Parathyroid adenoma (tissue), 2 donors: ENCODE results near the gene CTU2.

Experiments
- H2AFZ ChIP-seq: fragments of 300-600 bp; sonication (generic); one replicate; pipeline ENCODE4 v1.7.0; 2017; ENCODE audit warnings: antibody characterized with exemption, mild to moderate bottlenecking
- H3K27ac ChIP-seq: fragments of 300-600 bp; sonication (generic); one replicate; pipeline ENCODE4 v1.7.0; 2017
- H3K27me3 ChIP-seq: fragments of 300-600 bp; sonication (generic); one replicate; pipeline ENCODE4 v1.7.0; 2017; ENCODE audit warnings: low read length; ENCODE audit not compliant: control insufficient read depth, insufficient read depth
- H3K36me3 ChIP-seq: fragments of 300-600 bp; sonication (generic); one replicate; pipeline ENCODE4 v1.7.0; 2017; ENCODE audit warnings: low read length; ENCODE audit not compliant: control insufficient read depth, insufficient read depth
- H3K4me1 ChIP-seq: fragments of 300-600 bp; sonication (generic); one replicate; pipeline ENCODE4 v1.7.0; 2017; ENCODE audit warnings: control low read depth
- H3K4me2 ChIP-seq: fragments of 300-600 bp; sonication (generic); one replicate; pipeline ENCODE4 v1.7.0; 2017; ENCODE audit warnings: low read length
- H3K4me3 ChIP-seq: fragments of 300-600 bp; sonication (generic); one replicate; pipeline ENCODE4 v1.7.0; 2017; ENCODE audit warnings: low read depth, low read length
- H3K79me2 ChIP-seq: fragments of 300-600 bp; sonication (generic); one replicate; pipeline ENCODE4 v1.7.0; 2017; ENCODE audit warnings: control low read depth
- H3K9ac ChIP-seq: fragments of 300-600 bp; sonication (generic); one replicate; pipeline ENCODE4 v1.7.0; 2017; ENCODE audit warnings: mild to moderate bottlenecking
- H3K9me3 ChIP-seq: fragments of 300-600 bp; sonication (generic); one replicate; pipeline ENCODE4 v1.7.0; 2017; ENCODE audit warnings: low read length; ENCODE audit not compliant: control insufficient read depth
- CTCF ChIP-seq: fragments of 300-600 bp; sonication (generic); IDR thresholded peaks from one replicate; pipeline ENCODE4 v1.7.0; 2017; ENCODE audit warnings: antibody characterized with exemption, mild to moderate bottlenecking
- donor health status: primary hyperparathyroidism.

The CTU2 gene

GRCh38 chr16:88739977-88740726 lies 33.8 kb downstream of the CTU2 start:
- no peak for TF ChIP-seq CTCF
- H3K9me3 ChIP-seq = no peaks in the 10 kb centered on the region
- H3K27me3 ChIP-seq = no peaks in the 10 kb centered on the region
- H3K4me3 ChIP-seq = no peak overlapping the region
- no peak overlapping the region for H3K9ac ChIP-seq
- H3K4me2 ChIP-seq = no peak overlapping the region
- H3K79me2 ChIP-seq = no peaks in the 10 kb centered on the region
- no peaks in the 10 kb centered on the region for H3K36me3 ChIP-seq
- no peak overlapping the region for H3K27ac ChIP-seq
- H2AFZ ChIP-seq = no peak overlapping the region
- H3K4me1 ChIP-seq = peaks cover 20% of the 10 kb centered on the region

GRCh38 chr16:88740727-88741055 lies 34.4 kb downstream of the CTU2 start:
- H3K4me1 ChIP-seq = peaks cover 20% of the 10 kb centered on the region
- no peak for TF ChIP-seq CTCF

GRCh38 chr16:88741368-88741767 lies 35.1 kb downstream of the CTU2 start:
- Histone ChIP-seq H3K79me2 (no peaks in the 10 kb centered on the region), H3K9me3 (no peaks in the 10 kb centered on the region), H3K27ac (no peak overlapping the region), H3K4me1 (peaks cover 20% of the 10 kb centered on the region), H3K36me3 (no peaks in the 10 kb centered on the region), H2AFZ (no peak overlapping the region), H3K4me2 (no peak overlapping the region), H3K9ac (no peak overlapping the region), H3K4me3 (no peak overlapping the region), H3K27me3 (no peaks in the 10 kb centered on the region)
- TF ChIP-seq CTCF = no peak

More at GRCh38 chr16:88740727-88741055, 34.4 kb downstream of the CTU2 start:
- H3K79me2 ChIP-seq = no peaks in the 10 kb centered on the region
- no peaks in the 10 kb centered on the region for H3K27me3 ChIP-seq
- no peak overlapping the region for H3K4me2 ChIP-seq
- H3K27ac ChIP-seq = no peak overlapping the region
- H2AFZ ChIP-seq = no peak overlapping the region
- H3K4me3 ChIP-seq = no peak overlapping the region
- no peaks in the 10 kb centered on the region for H3K9me3 ChIP-seq
- H3K9ac ChIP-seq = no peak overlapping the region
- no peaks in the 10 kb centered on the region for H3K36me3 ChIP-seq

GRCh38 chr16:88742896-88743605 lies 36.7 kb downstream of the CTU2 start:
- Histone ChIP-seq H3K4me1 (peaks cover 14% of the 10 kb centered on the region), H2AFZ (no peak overlapping the region), H3K4me2 (no peak overlapping the region), H3K79me2 (no peaks in the 10 kb centered on the region), H3K27me3 (no peaks in the 10 kb centered on the region), H3K36me3 (no peaks in the 10 kb centered on the region), H3K9ac (no peak overlapping the region), H3K4me3 (no peak overlapping the region), H3K27ac (no peak overlapping the region), H3K9me3 (no peaks in the 10 kb centered on the region)
- TF ChIP-seq CTCF = no peak
